Mesendoderm (in vitro differentiated cells): ENCODE results near the gene AFF2.

Source experiments
- DNase-seq: peaks from one replicate; pipeline ENCODE4 v3.0.0; 2013
- H2AK5ac ChIP-seq: 2 replicates; pipeline ENCODE4 v1.6.1; 2013; ENCODE audit warnings: low read length, inconsistent platforms
- H2BK120ac ChIP-seq: 2 replicates; pipeline ENCODE4 v1.6.1; 2013; ENCODE audit warnings: low read depth, mild to moderate bottlenecking, low read length, moderate library complexity, mixed read lengths
- H2BK15ac ChIP-seq: replicated peaks from 2 replicates; pipeline ENCODE4 v1.6.1; 2013; ENCODE audit warnings: low read depth, mild to moderate bottlenecking, moderate library complexity
- H2BK5ac ChIP-seq: 2 replicates; pipeline ENCODE4 v1.6.1; 2013; ENCODE audit warnings: low read length, inconsistent platforms
- H3K18ac ChIP-seq: 2 replicates; pipeline ENCODE4 v1.6.1; 2013; ENCODE audit warnings: mild to moderate bottlenecking, low read length, mixed read lengths
- H3K23ac ChIP-seq: one replicate; pipeline ENCODE4 v1.6.1; 2013; ENCODE audit warnings: low read length
- H3K27ac ChIP-seq: 2 replicates; pipeline ENCODE4 v1.5.1; 2013; ENCODE audit warnings: low read depth, mild to moderate bottlenecking, inconsistent platforms, low read length, moderate library complexity
- H3K27me3 ChIP-seq: 2 replicates; pipeline ENCODE4 v1.6.1; 2013; ENCODE audit warnings: low read length, control low read depth, mild to moderate bottlenecking, inconsistent platforms; ENCODE audit not compliant: insufficient read depth, poor library complexity
- H3K36me3 ChIP-seq: 2 replicates; pipeline ENCODE4 v1.6.1; 2013; ENCODE audit warnings: low read length, inconsistent platforms; ENCODE audit not compliant: control insufficient read depth, insufficient read depth
- H3K4ac ChIP-seq: one replicate; pipeline ENCODE4 v1.6.1; 2013; ENCODE audit warnings: low read depth, mild to moderate bottlenecking, low read length, moderate library complexity
- H3K4me1 ChIP-seq: 2 replicates; pipeline ENCODE4 v1.6.1; 2013; ENCODE audit warnings: low read depth, low read length, inconsistent platforms; ENCODE audit not compliant: control insufficient read depth
- H3K4me2 ChIP-seq: 2 replicates; pipeline ENCODE4 v1.6.1; 2013; ENCODE audit warnings: low read length
- H3K4me3 ChIP-seq: 2 replicates; pipeline ENCODE4 v1.5.1; 2013; ENCODE audit warnings: mild to moderate bottlenecking, low read length
- H3K56ac ChIP-seq: one replicate; pipeline ENCODE4 v1.6.1; 2013; ENCODE audit warnings: low read length
- H3K79me1 ChIP-seq: 2 replicates; pipeline ENCODE4 v1.6.1; 2013; ENCODE audit warnings: low read length, inconsistent platforms
- H3K79me2 ChIP-seq: 2 replicates; pipeline ENCODE4 v1.6.1; 2013; ENCODE audit warnings: mild to moderate bottlenecking, low read length; ENCODE audit not compliant: control insufficient read depth, insufficient read depth
- H3K9ac ChIP-seq: 2 replicates; pipeline ENCODE4 v1.6.1; 2013; ENCODE audit warnings: low read length, inconsistent platforms
- H4K5ac ChIP-seq: one replicate; pipeline ENCODE4 v1.6.1; 2013; ENCODE audit warnings: low read length
- H4K8ac ChIP-seq: one replicate; pipeline ENCODE4 v1.6.1; 2013; ENCODE audit warnings: low read depth, mild to moderate bottlenecking, control low read depth, low read length, moderate library complexity
- WGBS: extraction: QIAGEN DNeasy Blood & Tissue Kit; methylation state at CpG from one replicate; pipeline ENCODE4 v1.1.7; 2013; ENCODE audit warnings: low lambda C conversion rate, missing lambda C conversion rate; ENCODE audit not compliant: insufficient coverage; ENCODE audit errors: extremely low coverage; 5-methylcytosine and 5-hydroxymethylcytosine counted together

Gene AFF2

DNA sequence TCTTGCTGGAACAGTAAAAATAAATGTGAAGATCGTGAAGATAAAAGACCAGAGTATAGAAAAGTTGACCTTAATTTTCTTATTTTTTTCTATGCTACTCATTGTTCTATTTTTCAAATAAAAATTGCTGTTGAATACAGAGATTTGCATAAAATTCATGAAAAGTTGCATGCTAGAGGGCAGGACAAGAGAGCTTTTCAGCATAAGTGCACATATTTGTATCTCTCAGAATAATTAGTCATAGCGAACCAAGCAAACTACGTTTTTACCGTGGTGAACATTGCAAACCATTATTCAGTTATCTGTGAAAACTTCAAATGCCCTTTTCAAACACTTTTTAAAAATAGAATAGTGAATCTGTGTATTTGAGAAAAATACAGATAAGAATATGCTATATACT is 26.4 kb upstream of the AFF2 start:
- DNase-seq = no peak
- no peak overlapping the region for H3K27ac ChIP-seq
- no CpG with 5 or more reads among the region's 4 CpGs for WGBS

GRCh38 chrX:148492057-148492456 is 8.4 kb upstream of the AFF2 start:
- H4K8ac ChIP-seq = no peak overlapping the region

More for the DNA sequence above, 26.4 kb upstream of the AFF2 start:
- Histone ChIP-seq H3K79me2 (no peaks in the 10 kb centered on the region), H3K23ac (no peak overlapping the region), H3K4me3 (no peak overlapping the region), H4K5ac (no peak overlapping the region), H3K4me2 (no peak overlapping the region), H2BK120ac (no peak overlapping the region), H3K9ac (no peak overlapping the region), H3K27me3 (no peaks in the 10 kb centered on the region), H3K4ac (no peak overlapping the region), H3K79me1 (no peaks in the 10 kb centered on the region), H3K56ac (no peak overlapping the region), H2BK15ac (no peak overlapping the region), H2AK5ac (no peak overlapping the region), H3K36me3 (no peaks in the 10 kb centered on the region), H2BK5ac (no peak overlapping the region), H4K8ac (no peak overlapping the region), H3K4me1 (no peaks in the 10 kb centered on the region), H3K18ac (no peak overlapping the region)

GRCh38 chrX:148495176-148495575 is 5.2 kb upstream of the AFF2 start:
- no peak overlapping the region for H2BK15ac ChIP-seq
- no peak overlapping the region for H3K4ac ChIP-seq
- no CpG with 5 or more reads among the region's 3 CpGs for WGBS
- no peaks in the 10 kb centered on the region for H3K27me3 ChIP-seq
- no peak overlapping the region for H3K23ac ChIP-seq
- no peaks in the 10 kb centered on the region for H3K36me3 ChIP-seq
- H3K27ac ChIP-seq = no peak overlapping the region
- H3K4me2 ChIP-seq = no peak overlapping the region
- no peak overlapping the region for H3K56ac ChIP-seq
- H3K4me1 ChIP-seq = no peaks in the 10 kb centered on the region
- no peak overlapping the region for H4K5ac ChIP-seq
- no peak overlapping the region for H3K18ac ChIP-seq
- H2BK5ac ChIP-seq = no peak overlapping the region
- H3K79me2 ChIP-seq = no peaks in the 10 kb centered on the region
- no peak for DNase-seq
- H4K8ac ChIP-seq = no peak overlapping the region
- no peak overlapping the region for H3K4me3 ChIP-seq
- no peak overlapping the region for H3K9ac ChIP-seq
- no peaks in the 10 kb centered on the region for H3K79me1 ChIP-seq
- no peak overlapping the region for H2AK5ac ChIP-seq
- no peak overlapping the region for H2BK120ac ChIP-seq

More at GRCh38 chrX:148492057-148492456, 8.4 kb upstream of the AFF2 start:
- Histone ChIP-seq H3K56ac (no peak overlapping the region), H4K5ac (no peak overlapping the region), H3K4me1 (no peaks in the 10 kb centered on the region), H3K4me2 (no peak overlapping the region), H3K27ac (no peak overlapping the region), H3K23ac (no peak overlapping the region), H3K4ac (no peak overlapping the region), H3K79me2 (no peaks in the 10 kb centered on the region), H2BK15ac (no peak overlapping the region), H3K36me3 (no peaks in the 10 kb centered on the region), H3K4me3 (no peak overlapping the region), H3K18ac (no peak overlapping the region), H2BK5ac (no peak overlapping the region), H2AK5ac (no peak overlapping the region), H3K79me1 (no peaks in the 10 kb centered on the region), H2BK120ac (no peak overlapping the region), H3K9ac (no peak overlapping the region), H3K27me3 (no peaks in the 10 kb centered on the region)
- no CpG with 5 or more reads among the region's 2 CpGs for WGBS
- no peak for DNase-seq

GRCh38 chrX:148498067-148498466 is 2.4 kb upstream of the AFF2 start:
- H2BK5ac ChIP-seq = no peak overlapping the region

DNA sequence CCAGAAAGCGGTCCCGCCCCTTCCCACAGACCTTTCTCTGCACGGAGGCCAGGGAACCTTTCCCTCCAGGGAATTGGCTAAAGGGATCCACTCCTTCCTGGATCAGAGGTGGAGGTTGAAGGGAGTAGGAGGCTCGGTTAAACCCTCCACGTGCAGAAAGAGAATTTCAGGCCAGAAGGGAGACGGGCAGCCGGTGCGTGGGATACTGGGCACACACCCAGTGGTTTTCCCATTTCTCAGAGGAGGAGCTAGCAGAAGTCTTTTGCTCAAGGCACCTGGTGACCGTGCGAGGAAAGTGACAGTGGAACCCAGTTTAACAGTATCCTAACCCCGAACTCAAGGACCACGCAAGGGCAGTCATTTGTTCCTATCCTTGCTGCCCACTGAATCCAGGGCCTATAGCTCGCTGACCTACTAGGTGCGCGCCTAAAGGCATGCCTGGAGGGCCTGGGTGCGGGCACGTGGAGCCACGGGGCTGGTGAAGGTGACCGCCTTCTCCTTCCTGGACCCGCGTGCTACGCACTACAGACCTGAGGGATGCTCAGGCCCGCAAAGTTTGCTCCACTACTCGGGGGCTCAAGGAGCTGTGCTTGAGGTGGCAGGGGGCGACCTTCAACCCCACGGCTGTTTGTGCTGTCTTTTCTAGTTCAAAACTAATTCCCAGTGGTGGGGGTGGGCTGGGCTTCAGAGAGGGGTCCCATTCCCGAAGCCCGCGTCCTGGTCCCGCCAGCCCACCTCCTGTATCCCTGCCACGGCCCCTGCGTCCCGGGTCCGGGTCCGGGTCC is 587 bp upstream of the AFF2 start:
- Histone ChIP-seq H3K36me3 (no peaks in the 10 kb centered on the region), H3K9ac (no peak overlapping the region), H3K18ac (no peak overlapping the region), H3K4ac (no peak overlapping the region), H3K4me1 (no peaks in the 10 kb centered on the region), H3K56ac (no peak overlapping the region), H3K23ac (no peak overlapping the region), H2BK5ac (no peak overlapping the region), H2BK120ac (no peak overlapping the region), H3K79me1 (no peaks in the 10 kb centered on the region), H3K79me2 (no peaks in the 10 kb centered on the region), H3K4me3 (no peak overlapping the region), H4K8ac (no peak overlapping the region), H4K5ac (no peak overlapping the region), H2AK5ac (no peak overlapping the region), H3K27me3 (no peaks in the 10 kb centered on the region), H3K27ac (no peak overlapping the region), H2BK15ac (no peak overlapping the region), H3K4me2 (no peak overlapping the region)
- WGBS = no CpG with 5 or more reads among the region's 35 CpGs
- no peak for DNase-seq

More at GRCh38 chrX:148498067-148498466, 2.4 kb upstream of the AFF2 start:
- Histone ChIP-seq H3K56ac (no peak overlapping the region), H4K8ac (no peak overlapping the region), H3K27ac (no peak overlapping the region), H2BK15ac (no peak overlapping the region), H4K5ac (no peak overlapping the region), H2BK120ac (no peak overlapping the region), H3K4ac (no peak overlapping the region), H3K79me1 (no peaks in the 10 kb centered on the region), H3K4me1 (no peaks in the 10 kb centered on the region), H3K36me3 (no peaks in the 10 kb centered on the region), H3K4me2 (no peak overlapping the region), H3K9ac (no peak overlapping the region), H3K23ac (no peak overlapping the region), H3K4me3 (no peak overlapping the region), H3K27me3 (no peaks in the 10 kb centered on the region), H2AK5ac (no peak overlapping the region), H3K18ac (no peak overlapping the region), H3K79me2 (no peaks in the 10 kb centered on the region)
- no peak for DNase-seq
- no CpG with 5 or more reads among the region's 3 CpGs for WGBS
